HCT116 (cell line): Measurements from ENCODE around the gene RUNX1.

ENCODE experiments used
- CEBPB ChIP-seq: IDR thresholded peaks from 2 replicates; pipeline ENCODE4 v1.6.1; 2012; ENCODE audit warnings: low read depth
- CTCF ChIP-seq, 3 experiments: fragments of 200-600 bp in 1 of 3; sonication (generic) in 1 of 3; IDR thresholded peaks in 2 of 3; conservative IDR thresholded peaks in 1 of 3; 2 replicates each; pipeline ENCODE4 v1.5.1; 2012 to 2017; ENCODE audit warnings: low read depth in 2 of 3, low read length in 2 of 3, antibody characterized with exemption in 1 of 3, borderline replicate concordance in 1 of 3, control low read depth in 1 of 3, mild to moderate bottlenecking in 1 of 3, mixed read lengths in 1 of 3, mixed run types in 1 of 3, moderate library complexity in 1 of 3; ENCODE audit not compliant: insufficient read depth in 1 of 3
- EZH2 ChIP-seq: fragments of 200-600 bp; sonication (generic); IDR thresholded peaks from 2 replicates; pipeline ENCODE4 v1.6.1; 2017; ENCODE audit warnings: antibody characterized with exemption, mixed run types
- JUND ChIP-seq: IDR thresholded peaks from 2 replicates; pipeline ENCODE4 v1.6.1; 2012
- MAX ChIP-seq: IDR thresholded peaks from 2 replicates; pipeline ENCODE4 v1.6.1; 2012
- POLR2A ChIP-seq: IDR thresholded peaks from 2 replicates; pipeline ENCODE4 v1.7.0; 2011; ENCODE audit warnings: borderline replicate concordance; ENCODE audit not compliant: insufficient read depth, insufficient read length; ENCODE audit errors: extremely low read depth
- POLR2AphosphoS5 ChIP-seq: IDR thresholded peaks from 2 replicates; pipeline ENCODE4 v1.6.1; 2011; ENCODE audit warnings: mild to moderate bottlenecking, low read depth, low read length, moderate library complexity
- ZFX ChIP-seq: fragments of 450-650 bp; IDR thresholded peaks from 2 replicates; pipeline ENCODE4 v1.6.1; 2017
- ZNF274 ChIP-seq: fragments of 200-500 bp; sonication (Bioruptor generic); IDR thresholded peaks from 2 replicates; pipeline ENCODE4 v1.6.1; 2014; ENCODE audit warnings: mild to moderate bottlenecking, low read depth, low read length, inconsistent platforms
- TF ChIP-seq, protein P1 (sequence below): IDR thresholded peaks from 2 replicates; pipeline ENCODE4 v1.6.1; 2012; ENCODE audit warnings: low read depth

- TF ChIP-seq CTCF (IDR thresholded peaks at IDR 0.05 in 2 of 3, conservative IDR thresholded peaks at IDR 0.05 in 1 of 3; ENCODE audit: borderline replicate concordance in 1 of 3, insufficient read depth in 1 of 3, low read depth in 2 of 3, low read length in 2 of 3), result no peak
- TF ChIP-seq ZFX, result no peak
- no peak for TF ChIP-seq POLR2A
- TF ChIP-seq, protein P1, sequence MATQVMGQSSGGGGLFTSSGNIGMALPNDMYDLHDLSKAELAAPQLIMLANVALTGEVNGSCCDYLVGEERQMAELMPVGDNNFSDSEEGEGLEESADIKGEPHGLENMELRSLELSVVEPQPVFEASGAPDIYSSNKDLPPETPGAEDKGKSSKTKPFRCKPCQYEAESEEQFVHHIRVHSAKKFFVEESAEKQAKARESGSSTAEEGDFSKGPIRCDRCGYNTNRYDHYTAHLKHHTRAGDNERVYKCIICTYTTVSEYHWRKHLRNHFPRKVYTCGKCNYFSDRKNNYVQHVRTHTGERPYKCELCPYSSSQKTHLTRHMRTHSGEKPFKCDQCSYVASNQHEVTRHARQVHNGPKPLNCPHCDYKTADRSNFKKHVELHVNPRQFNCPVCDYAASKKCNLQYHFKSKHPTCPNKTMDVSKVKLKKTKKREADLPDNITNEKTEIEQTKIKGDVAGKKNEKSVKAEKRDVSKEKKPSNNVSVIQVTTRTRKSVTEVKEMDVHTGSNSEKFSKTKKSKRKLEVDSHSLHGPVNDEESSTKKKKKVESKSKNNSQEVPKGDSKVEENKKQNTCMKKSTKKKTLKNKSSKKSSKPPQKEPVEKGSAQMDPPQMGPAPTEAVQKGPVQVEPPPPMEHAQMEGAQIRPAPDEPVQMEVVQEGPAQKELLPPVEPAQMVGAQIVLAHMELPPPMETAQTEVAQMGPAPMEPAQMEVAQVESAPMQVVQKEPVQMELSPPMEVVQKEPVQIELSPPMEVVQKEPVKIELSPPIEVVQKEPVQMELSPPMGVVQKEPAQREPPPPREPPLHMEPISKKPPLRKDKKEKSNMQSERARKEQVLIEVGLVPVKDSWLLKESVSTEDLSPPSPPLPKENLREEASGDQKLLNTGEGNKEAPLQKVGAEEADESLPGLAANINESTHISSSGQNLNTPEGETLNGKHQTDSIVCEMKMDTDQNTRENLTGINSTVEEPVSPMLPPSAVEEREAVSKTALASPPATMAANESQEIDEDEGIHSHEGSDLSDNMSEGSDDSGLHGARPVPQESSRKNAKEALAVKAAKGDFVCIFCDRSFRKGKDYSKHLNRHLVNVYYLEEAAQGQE, result no peak
- TF ChIP-seq MAX, result no peak
- no peak for TF ChIP-seq EZH2
- no peak for TF ChIP-seq JUND
- no peak for TF ChIP-seq ZNF274
- no peak for TF ChIP-seq CEBPB
- TF ChIP-seq POLR2AphosphoS5, result no peak
Observed at GRCh38 chr21:35032474-35033263, 16.4 kb downstream of the RUNX1 start.
